SH-SY5Y (cell line): ENCODE results near the gene GPR141.

Source experiments
- GATA2 ChIP-seq: IDR thresholded peaks from 2 replicates; pipeline ENCODE4 v1.6.1; 2011; ENCODE audit warnings: mild to moderate bottlenecking, low read depth, low read length
- GATA3 ChIP-seq: IDR thresholded peaks from 2 replicates; pipeline ENCODE4 v1.6.1; 2011; ENCODE audit warnings: low read depth, mild to moderate bottlenecking, low read length, moderate library complexity

Gene GPR141

DNA sequence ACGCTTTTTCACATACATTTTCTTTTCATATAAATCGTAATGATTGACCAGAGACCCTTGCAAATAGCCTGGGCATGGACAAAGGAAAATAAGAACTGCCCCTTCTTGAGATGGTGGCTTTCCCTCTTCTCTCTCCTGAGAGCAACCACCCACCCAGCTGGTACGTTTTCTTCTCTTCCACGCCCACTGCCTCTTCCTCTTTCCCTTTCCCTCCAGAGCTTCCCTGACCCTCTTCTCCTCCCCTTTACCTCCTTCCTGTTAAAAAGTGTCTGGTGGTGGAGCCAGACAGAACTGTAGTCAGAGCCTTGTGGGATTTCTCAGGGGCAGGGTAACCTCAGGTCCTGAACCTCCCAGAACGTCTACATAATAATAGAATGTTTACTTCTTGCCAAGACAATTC lies 23.2 kb downstream of the GPR141 start:
- no peak for TF ChIP-seq GATA2
- no peak for TF ChIP-seq GATA3

DNA sequence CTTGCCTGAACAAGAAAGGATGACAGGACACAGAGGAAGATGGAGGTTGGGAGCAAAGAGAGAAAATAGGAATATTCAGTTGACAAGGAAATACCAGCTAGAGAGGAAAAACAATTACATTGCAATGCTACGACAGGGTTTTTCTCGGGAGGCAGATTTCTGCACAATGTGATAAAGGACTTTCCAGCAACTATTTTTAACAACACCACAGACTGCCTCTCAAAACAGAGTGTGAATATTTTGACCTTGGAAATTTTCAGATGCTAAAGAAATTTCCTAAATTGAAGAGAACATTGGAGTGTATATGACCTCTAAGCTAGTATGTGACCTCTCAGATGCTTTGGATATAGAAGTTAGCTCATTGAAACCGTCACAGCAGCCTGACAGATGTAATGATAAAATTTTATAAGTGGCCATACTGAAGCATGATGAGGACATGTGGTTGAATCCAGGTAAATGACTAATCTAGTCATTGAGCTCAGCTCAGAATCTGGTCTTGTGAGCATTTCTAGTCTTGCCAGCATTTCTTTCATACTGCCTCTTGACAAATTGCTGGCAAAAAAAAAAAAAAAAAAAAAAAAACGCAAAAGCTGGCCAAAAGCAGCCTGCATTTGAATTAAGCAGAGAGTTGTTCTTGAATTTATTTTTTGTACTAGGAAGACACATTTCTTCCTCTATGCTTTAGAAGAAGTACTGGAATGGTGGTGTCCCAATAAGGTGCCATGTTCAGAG lies 24.4 kb downstream of the GPR141 start:
- TF ChIP-seq GATA2 (no peak), GATA3 (no peak)

DNA sequence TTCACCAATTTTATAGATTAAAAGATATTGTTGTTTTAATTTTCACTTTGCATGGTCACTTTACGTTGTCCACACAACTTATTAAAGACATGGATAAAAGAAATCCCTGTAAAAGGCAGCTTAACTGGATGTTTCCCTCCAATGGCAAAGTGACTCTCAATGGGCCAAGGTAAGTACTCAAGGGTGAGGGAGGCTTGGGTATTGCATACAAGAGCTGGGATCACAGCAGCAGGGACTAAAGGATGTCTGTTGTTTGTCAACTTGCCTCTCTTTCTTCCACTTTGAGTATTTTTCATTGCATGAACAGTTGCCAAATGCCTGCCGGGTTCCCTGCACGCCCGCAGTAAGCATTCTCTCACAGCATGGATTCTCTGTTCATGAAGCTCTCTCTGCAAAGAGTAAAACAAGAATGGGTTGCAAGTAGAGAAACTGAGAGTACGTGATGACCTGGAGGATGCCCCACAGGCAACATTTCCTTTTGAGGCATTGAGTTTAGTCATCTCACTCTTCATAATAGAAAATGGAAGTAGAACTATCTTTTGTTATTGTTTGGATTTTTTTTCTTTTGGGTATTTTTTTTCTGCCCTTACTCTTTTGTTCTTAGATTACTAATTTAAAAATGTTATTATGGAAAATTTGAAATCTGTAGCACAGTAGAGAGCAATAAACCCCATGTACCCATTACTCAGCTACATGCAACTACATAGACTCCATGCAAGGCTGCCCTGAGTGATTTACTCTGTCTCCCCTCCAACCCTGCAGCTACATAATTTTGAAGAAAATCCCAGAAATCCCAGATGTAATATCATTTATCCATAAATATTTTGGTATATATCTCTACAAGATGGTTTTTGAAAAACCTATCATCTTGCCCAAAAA lies 26.3 kb downstream of the GPR141 start:
- TF ChIP-seq GATA3, result no peak
- no peak for TF ChIP-seq GATA2

- TF ChIP-seq GATA2 (no peak), GATA3 (no peak)
These were observed 30.0 kb downstream of the GPR141 start for GRCh38 chr7:37713613-37714012.

DNA sequence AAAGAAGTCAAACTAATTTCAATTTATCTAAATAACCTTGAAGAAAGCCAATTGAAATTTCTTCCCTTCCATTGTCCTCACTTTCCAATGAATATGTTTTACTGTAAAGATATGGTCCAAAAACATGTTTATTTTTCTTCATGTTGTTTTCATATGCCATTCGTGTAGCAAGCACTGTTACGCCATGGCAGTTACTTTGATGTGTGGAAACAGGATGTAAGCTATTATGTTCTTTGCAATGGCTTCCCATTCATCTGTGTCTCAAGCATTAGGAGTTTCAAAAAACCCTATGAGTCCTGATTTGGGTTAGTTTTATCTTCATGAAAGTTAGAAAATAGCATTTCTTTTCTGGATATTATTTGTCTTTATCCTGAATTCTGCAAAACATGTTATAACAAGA lies 31.0 kb downstream of the GPR141 start:
- TF ChIP-seq GATA3 (no peak), GATA2 (no peak)

GRCh38 chr7:37718585-37718984 lies 35.0 kb downstream of the GPR141 start:
- TF ChIP-seq GATA3, result no peak
- no peak for TF ChIP-seq GATA2

- TF ChIP-seq GATA2 (no peak), GATA3 (no peak)
These were observed 35.5 kb downstream of the GPR141 start for GRCh38 chr7:37719077-37719476.

- TF ChIP-seq GATA2 (no peak), GATA3 (no peak)
These were observed 41.2 kb downstream of the GPR141 start for GRCh38 chr7:37724732-37725131.

DNA sequence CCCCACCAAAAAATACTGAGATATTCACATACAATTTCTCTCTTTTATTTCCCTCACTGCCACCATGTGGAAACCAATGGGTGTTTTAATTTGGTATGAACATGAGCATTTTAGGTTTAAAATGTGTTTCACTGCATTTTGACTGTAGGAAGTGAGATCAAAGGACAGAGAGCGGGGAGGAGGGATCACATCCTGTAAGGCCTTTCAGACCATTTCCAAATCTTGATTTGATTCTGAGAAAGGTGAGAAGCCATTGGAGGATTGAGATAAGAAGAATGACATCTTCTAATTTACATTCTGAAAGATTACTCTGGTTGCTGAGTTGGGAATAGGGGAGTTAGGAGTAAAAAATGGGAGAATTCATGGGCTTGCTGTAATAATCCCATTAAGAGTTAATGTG lies 42.5 kb downstream of the GPR141 start:
- TF ChIP-seq GATA2, result no peak
- TF ChIP-seq GATA3, result no peak

DNA sequence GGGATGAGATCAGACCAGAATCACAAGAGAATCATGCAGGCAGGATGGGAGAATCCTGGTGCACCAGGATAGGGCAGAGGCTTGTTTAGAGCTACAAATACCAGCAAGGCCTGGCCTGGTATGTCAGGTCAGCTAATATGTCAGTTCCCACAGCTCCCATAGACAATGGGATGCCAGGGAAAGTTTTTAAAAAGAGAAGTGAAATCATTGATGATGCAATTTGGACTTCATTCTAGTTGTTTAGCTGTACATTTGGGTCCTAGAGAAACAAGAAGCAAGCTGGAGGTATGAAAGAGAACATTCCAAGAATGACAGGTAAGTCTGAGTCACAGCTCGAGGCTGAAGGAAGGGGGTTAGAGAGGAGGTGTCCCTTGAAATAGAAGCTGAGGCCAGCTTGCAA lies 45.2 kb downstream of the GPR141 start:
- no peak for TF ChIP-seq GATA3
- no peak for TF ChIP-seq GATA2

GRCh38 chr7:37729181-37729580 lies 45.6 kb downstream of the GPR141 start:
- no peak for TF ChIP-seq GATA3
- TF ChIP-seq GATA2, result no peak

DNA sequence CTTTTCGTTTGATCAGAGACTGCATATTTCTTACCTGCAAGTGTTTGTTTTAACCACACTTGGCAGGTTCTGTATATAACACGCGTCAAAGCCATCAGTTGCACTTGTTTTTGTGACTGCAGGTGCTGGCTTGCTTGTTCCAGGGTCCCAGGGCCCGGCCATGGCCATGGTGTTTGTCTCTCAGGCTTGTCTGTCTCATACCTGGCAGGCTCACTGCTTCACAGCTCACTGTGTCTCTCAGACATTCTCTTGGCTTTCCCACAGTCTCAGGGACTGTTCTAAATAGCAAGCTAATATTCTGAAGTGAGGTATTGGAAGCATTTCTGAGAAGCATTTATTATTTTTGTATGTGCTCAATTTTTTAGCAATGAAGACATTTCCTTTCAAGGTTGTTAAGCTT lies 46.9 kb downstream of the GPR141 start:
- TF ChIP-seq GATA3, result no peak
- no peak for TF ChIP-seq GATA2

- TF ChIP-seq GATA2, result no peak
- no peak for TF ChIP-seq GATA3
These were observed 48.7 kb downstream of the GPR141 start for GRCh38 chr7:37732253-37732652.

- no peak for TF ChIP-seq GATA3
- TF ChIP-seq GATA2, result no peak
These were observed 49.3 kb downstream of the GPR141 start for GRCh38 chr7:37732888-37733287.

DNA sequence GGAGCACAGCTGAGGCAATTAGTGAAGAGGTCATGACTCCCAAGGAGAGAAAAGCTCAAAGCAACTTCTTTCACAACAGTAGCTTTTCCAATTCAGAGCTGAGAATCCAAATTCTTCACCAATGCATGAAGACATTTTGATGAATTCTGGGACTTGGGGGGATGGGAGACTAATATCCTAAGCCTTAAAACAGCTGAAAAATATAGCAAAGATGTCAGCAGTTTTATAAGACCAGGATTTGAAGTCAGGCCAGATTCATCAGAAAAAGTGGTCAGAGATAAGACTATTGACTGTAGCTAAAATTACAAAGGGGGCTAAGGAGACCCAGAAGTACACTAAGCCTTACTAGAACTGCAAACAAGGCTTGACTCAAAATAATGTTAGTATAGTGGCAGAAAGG lies 51.6 kb downstream of the GPR141 start:
- TF ChIP-seq GATA3, result no peak
- no peak for TF ChIP-seq GATA2
